GM20000 (cell line): ENCODE measurements around the gene TCP11.

Experiments used
- DNase-seq: peaks from one replicate; pipeline ENCODE4 v3.0.0; 2012; ENCODE audit warnings: low spot score
- TF ChIP-seq, protein P1 (sequence below): IDR thresholded peaks from 2 replicates; pipeline ENCODE4 v1.5.1; 2012; ENCODE audit warnings: mild to moderate bottlenecking, control low read depth; ENCODE audit errors: extremely low read depth, missing control alignments

TCP11 gene

DNA sequence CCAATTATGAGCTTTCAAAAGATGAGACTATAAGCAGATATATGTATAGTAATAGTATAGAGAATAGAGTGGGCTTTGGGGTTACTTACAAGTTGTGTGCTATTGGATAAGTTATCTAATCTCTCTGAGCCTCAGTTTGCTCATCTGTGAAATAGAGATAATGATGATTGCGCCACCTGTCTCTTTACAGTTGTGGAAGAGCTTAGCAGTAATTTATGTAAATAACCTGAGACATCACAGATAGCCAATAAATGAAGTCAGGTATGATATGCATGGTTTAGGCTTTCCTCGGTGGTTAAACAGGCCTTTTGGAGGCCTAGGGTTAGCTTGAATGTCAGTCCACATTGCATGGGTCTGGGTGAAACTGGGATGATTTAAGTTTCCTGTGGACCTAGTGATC lies 42.8 kb upstream of the TCP11 start:
- TF ChIP-seq, protein P1, sequence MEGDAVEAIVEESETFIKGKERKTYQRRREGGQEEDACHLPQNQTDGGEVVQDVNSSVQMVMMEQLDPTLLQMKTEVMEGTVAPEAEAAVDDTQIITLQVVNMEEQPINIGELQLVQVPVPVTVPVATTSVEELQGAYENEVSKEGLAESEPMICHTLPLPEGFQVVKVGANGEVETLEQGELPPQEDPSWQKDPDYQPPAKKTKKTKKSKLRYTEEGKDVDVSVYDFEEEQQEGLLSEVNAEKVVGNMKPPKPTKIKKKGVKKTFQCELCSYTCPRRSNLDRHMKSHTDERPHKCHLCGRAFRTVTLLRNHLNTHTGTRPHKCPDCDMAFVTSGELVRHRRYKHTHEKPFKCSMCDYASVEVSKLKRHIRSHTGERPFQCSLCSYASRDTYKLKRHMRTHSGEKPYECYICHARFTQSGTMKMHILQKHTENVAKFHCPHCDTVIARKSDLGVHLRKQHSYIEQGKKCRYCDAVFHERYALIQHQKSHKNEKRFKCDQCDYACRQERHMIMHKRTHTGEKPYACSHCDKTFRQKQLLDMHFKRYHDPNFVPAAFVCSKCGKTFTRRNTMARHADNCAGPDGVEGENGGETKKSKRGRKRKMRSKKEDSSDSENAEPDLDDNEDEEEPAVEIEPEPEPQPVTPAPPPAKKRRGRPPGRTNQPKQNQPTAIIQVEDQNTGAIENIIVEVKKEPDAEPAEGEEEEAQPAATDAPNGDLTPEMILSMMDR, result no peak
- DNase-seq, result no peak

DNA sequence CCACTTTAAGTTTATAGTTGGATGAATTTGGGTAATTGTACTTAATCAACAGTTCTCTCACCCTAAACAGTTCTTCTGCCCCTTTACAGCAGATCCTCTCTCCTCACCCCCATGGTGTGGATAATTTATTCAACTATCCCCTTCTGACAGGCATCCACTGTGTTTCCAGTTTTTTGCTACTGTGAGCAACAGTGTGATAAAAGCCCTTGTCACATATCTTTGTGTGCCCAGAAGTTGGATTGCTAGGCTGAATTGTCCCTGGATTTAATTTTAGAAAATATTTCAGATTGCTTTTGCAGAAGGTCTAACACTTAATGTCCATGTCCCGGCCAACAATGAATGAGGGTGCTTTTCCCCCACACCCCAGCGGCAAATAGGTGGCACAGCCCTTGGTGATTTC lies 42.1 kb upstream of the TCP11 start:
- DNase-seq, result no peak
- TF ChIP-seq, protein P1, result no peak

DNA sequence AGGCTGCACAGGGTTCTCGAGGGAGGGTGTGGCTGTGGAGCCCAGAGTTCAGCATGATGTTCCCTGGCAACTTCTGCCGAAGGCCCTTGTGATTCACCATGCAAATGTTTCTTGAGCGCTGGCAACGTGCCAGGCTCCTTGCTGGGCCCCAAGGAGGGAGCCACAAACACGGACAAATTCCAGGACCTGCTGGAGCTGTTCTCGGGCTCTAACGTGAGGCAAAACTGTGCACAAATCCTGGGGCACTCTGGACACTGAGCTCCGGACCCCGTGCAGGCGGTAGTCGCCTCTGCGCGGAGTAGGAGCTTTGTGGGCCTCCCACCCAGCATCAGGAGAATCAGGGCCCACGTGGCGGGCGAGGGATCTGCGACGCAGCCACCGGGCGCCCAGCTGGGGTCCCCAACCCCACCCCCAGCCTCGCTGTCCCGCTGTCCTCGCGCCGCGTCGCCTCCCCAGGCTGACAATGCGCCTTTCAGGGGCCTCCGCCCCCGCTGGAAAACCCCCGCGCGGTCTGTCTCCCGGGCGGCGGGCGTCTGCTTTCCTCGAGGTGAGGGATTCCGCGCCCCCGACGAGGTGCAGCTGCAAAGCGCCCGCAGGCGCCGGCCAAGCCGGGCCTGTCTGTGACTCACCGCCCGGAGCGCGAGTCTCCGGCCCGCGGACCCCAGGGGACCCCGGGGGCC lies 40.9 kb upstream of the TCP11 start:
- TF ChIP-seq, protein P1, result no peak
- peak; percentile 30 for DNase-seq

DNA sequence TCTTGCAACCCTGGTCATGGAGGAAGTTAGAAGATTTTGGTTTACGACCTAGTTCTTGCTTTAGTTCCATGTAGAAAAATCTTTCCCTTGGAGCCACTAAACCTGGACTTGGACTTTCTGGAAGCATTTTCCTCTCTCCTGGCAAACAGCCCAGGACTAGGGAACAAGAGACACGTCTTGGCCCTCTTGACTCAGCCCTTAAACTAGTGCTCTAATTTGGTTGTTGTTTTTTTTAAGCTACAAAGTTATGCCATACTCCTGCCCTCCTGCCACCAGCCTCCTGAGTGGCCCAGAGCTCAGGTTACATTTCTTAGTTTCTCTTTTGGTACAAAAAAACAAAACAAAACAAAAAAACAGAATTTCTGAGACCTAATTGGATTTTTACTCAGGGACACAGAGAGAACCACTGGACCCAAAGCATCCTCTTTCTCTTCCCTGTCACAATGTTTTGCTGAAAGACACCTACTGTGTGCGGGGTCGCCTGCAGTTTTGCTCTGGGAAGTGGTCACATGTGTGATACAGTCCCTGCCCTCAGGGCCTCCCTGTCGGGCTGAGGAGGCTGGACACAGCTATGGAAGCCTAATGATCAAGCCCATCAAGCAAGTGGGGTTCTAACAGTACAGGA lies 40.3 kb upstream of the TCP11 start:
- DNase-seq, result no peak
- TF ChIP-seq, protein P1, result no peak

DNA sequence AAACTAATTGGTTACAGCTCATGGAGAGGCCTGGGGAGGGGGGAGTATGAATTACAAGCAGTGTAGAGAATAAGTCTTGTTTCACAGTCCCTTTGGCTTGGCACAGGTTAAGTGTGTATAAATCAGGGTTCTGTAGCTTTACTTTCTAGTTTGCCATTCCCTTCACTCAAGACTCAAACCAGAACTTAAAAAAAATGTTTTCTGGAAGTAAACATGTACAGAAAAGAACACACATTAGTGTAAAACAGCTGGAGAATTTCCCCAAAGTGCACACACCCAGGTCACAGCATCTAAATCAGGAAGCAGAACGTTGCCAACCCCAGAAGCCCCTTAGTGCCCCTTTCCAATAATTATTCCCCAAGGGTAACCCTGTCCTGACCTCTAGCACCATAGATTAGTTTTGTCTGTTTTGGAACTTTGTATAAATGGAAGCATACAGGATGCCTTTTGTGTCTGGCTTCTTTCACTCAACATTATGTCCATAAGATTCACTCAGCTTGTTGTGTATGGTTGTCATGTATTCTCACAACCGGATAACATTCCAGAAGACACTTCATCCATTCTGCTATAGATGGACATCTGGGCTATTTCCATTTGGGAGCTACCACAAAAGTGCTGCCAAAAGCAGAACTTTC lies 38.9 kb upstream of the TCP11 start:
- DNase-seq, result no peak
- TF ChIP-seq, protein P1, result no peak

DNA sequence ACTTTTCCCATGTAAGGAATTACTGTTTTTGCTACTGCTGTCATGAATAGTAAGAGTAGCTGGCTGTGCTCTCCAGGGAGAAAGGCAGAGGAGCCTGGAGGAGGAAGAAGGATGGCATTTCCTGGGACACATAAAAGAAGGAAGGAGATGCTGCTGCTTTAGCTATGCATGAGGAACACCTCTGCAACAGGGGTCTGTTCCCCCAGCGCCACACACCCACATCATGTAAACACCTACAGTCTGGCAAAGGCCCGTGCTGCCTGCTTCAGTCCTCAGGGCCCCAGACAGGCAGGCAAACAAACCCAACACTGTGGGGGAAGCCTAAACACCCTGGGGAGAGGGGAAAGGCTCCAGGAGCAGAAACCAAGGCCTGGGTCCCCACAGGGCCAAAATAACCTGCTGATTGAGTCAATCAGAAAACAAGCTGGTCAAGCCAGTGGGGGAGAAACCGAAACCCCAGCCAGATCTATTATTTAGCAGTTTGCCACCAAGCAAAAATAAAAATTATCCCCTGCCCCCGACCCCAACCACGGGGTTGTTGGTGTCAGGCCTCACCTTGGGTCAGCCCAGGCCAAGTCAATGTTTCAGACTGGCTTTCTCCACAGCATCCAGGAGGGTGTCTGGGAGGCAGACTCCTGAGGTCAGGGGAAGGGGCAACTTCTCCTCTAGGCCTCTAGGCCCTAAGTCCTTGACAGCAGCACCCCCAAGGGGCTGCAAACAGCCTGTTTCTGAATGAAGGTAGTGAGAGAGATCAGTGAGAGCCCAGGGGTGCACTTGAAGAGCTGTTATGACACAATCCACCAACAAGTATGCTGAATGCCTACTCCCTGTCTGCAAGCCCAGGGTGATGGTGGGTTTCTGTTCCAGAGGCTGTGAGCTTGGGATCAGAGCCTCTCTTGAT lies 38.0 kb upstream of the TCP11 start:
- TF ChIP-seq, protein P1, result peak; percentile 18
- peak; percentile 36 for DNase-seq

DNA sequence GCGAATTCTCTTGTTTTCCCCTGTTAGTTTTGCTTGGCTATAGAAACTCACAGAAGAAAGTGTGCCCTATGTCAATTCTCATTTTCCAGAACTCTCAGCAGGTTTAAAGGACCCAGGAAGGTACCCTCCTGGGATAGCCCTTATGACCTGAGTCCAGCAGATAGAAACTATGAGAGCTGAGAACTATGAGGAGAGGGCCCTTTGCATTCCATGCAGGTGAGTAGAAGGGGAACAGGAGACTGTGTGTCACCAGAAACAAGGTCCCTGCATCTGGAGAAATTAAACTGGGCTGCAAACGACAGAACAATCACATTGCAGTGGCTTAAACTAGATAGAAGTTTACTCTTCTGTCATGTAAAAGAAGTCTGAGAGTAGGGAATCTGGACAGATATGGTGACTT lies 36.9 kb upstream of the TCP11 start:
- TF ChIP-seq, protein P1, result no peak
- DNase-seq, result no peak
